Lower leg skin (tissue), 4 donors: ENCODE results near the gene HEPHL1. TPM values are rescaled to one million over a fixed set of nuclear protein-coding genes. Genes with fewer than 3 reads are reported as not detected.

Source experiments
- DNase-seq, 2 donors: peaks; one replicate each; pipeline ENCODE4 v3.0.0-alpha.2; 2019; ENCODE audit warnings: low spot score in 2 of 2
- H3K4me3 ChIP-seq: fragments of 200-600 bp; sonication (generic); 2 replicates; pipeline ENCODE4 v1.5.1; 2017; ENCODE audit warnings: mild to moderate bottlenecking, low read depth; ENCODE audit not compliant: poor library complexity, severe bottlenecking
- POLR2A ChIP-seq, 2 donors: fragments of 450-650 bp; IDR thresholded peaks; one replicate each; pipeline ENCODE4 v1.6.1; 2016 to 2017; ENCODE audit warnings: antibody characterized with exemption in 2 of 2, mild to moderate bottlenecking in 1 of 2, moderate library complexity in 1 of 2
- WGBS, 2 donors: methylation state at CpG; one replicate each; pipeline ENCODE4 v1.1.5; 2018; 5-methylcytosine and 5-hydroxymethylcytosine counted together
- intact Hi-C: fragments of 100-400 bp; cut with DNase I; formaldehyde crosslinking; loops from one replicate; pipeline ENCODE4 v1.15.0; 2023; ENCODE audit warnings: low total_unique reads
- total RNA-seq, 4 donors: library from RNA; depleted of rRNA; stranded (reverse); fragments of >200 nt; gene quantifications; one replicate each; pipeline ENCODE4 v1.1.0, GENCODE V29; 2016
- TF ChIP-seq, protein P1 (sequence below), 3 donors: fragments of 450-650 bp; IDR thresholded peaks; one replicate each; pipeline ENCODE4 v1.5.1; 2016; ENCODE audit warnings: antibody characterized with exemption in 3 of 3, mild to moderate bottlenecking in 3 of 3, moderate library complexity in 2 of 3

Gene HEPHL1
- total RNA-seq, 4 donors from 2014 or later = 0.04 to 6.6 (median 0.93) TPM

- TF ChIP-seq, protein P1, sequence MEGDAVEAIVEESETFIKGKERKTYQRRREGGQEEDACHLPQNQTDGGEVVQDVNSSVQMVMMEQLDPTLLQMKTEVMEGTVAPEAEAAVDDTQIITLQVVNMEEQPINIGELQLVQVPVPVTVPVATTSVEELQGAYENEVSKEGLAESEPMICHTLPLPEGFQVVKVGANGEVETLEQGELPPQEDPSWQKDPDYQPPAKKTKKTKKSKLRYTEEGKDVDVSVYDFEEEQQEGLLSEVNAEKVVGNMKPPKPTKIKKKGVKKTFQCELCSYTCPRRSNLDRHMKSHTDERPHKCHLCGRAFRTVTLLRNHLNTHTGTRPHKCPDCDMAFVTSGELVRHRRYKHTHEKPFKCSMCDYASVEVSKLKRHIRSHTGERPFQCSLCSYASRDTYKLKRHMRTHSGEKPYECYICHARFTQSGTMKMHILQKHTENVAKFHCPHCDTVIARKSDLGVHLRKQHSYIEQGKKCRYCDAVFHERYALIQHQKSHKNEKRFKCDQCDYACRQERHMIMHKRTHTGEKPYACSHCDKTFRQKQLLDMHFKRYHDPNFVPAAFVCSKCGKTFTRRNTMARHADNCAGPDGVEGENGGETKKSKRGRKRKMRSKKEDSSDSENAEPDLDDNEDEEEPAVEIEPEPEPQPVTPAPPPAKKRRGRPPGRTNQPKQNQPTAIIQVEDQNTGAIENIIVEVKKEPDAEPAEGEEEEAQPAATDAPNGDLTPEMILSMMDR (IDR thresholded peaks at IDR 0.05) = no peak
- no peak for TF ChIP-seq POLR2A (IDR thresholded peaks at IDR 0.05)
- WGBS, 2 donors = 85 to 91% methylated on average over 4 of the region's 4 CpGs
- intact Hi-C loops = no loop called here
- H3K4me3 ChIP-seq = no peak overlapping the region
- DNase-seq = no peak
Measured at GRCh38 chr11:94106716-94107115, 85.6 kb downstream of the HEPHL1 start.

GRCh38 chr11:94107363-94107762 lies 86.2 kb downstream of the HEPHL1 start:
- 81 to 91% methylated on average over 1 of the region's 1 CpG for WGBS, 2 donors
- TF ChIP-seq, protein P1 (IDR thresholded peaks at IDR 0.05) = no peak
- TF ChIP-seq POLR2A (IDR thresholded peaks at IDR 0.05) = no peak
- intact Hi-C loops = no loop called here

GRCh38 chr11:94111241-94111640 lies 90.1 kb downstream of the HEPHL1 start:
- TF ChIP-seq POLR2A (IDR thresholded peaks at IDR 0.05) = no peak
- TF ChIP-seq, protein P1 (IDR thresholded peaks at IDR 0.05) = no peak
- intact Hi-C loops = no loop called here
- no peak overlapping the region for H3K4me3 ChIP-seq
- no peak for DNase-seq
- 77 to 94% methylated on average over 3 of the region's 3 CpGs for WGBS, 2 donors

More at GRCh38 chr11:94107363-94107762, 86.2 kb downstream of the HEPHL1 start:
- DNase-seq = no peak
- H3K4me3 ChIP-seq = no peak overlapping the region

DNA sequence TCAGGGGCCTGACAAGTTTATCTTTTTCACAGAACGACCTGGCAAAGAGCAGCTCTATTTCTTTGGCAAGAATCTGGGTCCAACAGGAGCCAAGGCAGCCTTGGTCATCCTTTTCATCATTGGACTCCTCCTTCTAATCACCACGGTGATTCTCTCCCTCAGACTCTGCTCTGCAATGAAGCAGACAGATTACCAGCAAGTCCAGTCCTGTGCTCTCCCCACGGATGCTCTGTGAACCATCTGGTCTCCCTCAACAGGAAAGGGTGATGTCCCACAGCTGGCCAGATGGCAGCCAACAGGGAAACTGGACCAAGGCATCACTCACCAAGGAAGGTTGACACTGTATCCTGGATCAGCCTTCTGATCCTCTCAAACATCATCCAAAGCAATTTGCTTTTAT lies 90.5 kb downstream of the HEPHL1 start:
- no peak for DNase-seq
- H3K4me3 ChIP-seq = no peak overlapping the region
- no peak for TF ChIP-seq POLR2A (IDR thresholded peaks at IDR 0.05)
- TF ChIP-seq, protein P1 (IDR thresholded peaks at IDR 0.05) = no peak
- intact Hi-C loops = no loop called here
- WGBS, 2 donors = 49 to 63% methylated on average over 3 of the region's 3 CpGs

GRCh38 chr11:94112206-94112953 lies 91.2 kb downstream of the HEPHL1 start:
- TF ChIP-seq, protein P1 (IDR thresholded peaks at IDR 0.05) = no peak
- no peak for TF ChIP-seq POLR2A (IDR thresholded peaks at IDR 0.05)
- no peak for DNase-seq
- H3K4me3 ChIP-seq = no peak overlapping the region
- intact Hi-C loops = no loop called here
- WGBS, 2 donors = 38 to 41% methylated on average over 1 of the region's 1 CpG

DNA sequence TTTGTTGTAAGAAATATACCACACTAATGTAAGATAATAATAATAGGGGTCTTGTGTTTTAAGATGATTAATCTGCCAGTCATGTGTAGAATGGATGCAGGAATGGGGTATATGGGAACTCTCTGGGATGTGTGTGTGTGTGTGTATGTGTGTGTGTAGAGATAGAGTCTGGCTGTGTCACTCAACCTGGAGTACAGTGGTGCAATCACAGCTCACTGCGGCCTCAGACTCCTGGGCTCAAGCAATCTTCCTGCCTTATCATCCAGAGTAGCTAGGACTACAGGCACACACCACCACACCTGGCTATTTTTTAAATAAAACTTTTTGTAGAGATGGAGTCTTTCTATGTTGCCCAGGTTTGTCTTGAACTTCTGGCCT lies 96.0 kb downstream of the HEPHL1 start:
- DNase-seq = no peak
- 90 to 94% methylated on average over 1 of the region's 1 CpG for WGBS, 2 donors
- intact Hi-C loops = no loop called here
- H3K4me3 ChIP-seq = no peak overlapping the region
- no peak for TF ChIP-seq POLR2A (IDR thresholded peaks at IDR 0.05)
- TF ChIP-seq, protein P1 (IDR thresholded peaks at IDR 0.05) = no peak
